ENCODE data around the gene NCAM2.

GRCh38 chr21:21401444-21401843 is 403.2 kb downstream of the NCAM2 start:
- TF ChIP-seq CTCF (IDR thresholded peaks at IDR 0.05; ENCODE audit: poor library complexity), result no peak
- no peak for TF ChIP-seq EZH2 (IDR thresholded peaks at IDR 0.05; ENCODE audit: borderline replicate concordance)
- no peak for TF ChIP-seq EZH2phosphoT487 (IDR thresholded peaks at IDR 0.05; ENCODE audit: low read depth, severe bottlenecking, unreplicated experiment)

Data from hepatocyte (in vitro differentiated cells).